ENCODE results near the gene GNB1L. TPM values are rescaled to one million over a fixed set of nuclear protein-coding genes. Genes with fewer than 3 reads are reported as not detected.

Gene GNB1L
- total RNA-seq, 1 donor from 2014 or later, result 7.0 TPM

DNA sequence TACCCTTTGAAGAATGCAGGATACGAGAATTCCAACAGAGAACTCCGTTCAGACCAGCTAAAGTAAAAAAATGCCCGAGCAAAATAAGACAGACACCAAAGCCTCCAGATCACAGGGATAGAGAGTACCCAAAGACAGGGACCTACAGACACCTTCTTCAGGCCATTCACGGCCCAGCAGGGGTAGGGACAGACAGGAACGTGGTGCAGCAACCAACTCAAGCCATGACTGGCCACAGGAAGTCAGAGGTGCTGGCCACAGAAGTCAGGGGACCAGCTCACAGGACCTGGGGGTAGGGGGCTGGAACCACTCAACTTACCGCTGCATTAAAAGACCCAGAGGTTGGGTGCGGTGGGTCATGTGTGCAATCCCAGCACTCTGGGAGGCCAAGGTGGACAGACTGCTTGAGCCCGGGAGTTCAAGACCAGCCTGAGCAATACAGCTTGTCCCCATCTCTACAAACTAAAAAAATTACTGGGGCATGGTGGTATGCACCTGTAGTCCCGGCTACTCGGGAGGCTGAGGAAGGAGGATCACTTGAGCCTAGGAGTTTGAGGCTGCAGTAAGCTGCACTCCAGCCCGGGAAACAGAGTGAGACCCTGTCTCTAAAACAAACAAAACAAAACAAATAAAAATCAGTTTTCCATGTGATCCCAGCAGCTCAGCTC is 47.0 kb upstream of the GNB1L start:
- no peak for DNase-seq (ENCODE audit: low read depth)
- no peaks in the 10 kb centered on the region for H3K27me3 ChIP-seq (ENCODE audit: control insufficient read depth, insufficient read depth, low read length)
- H3K4me3 ChIP-seq (ENCODE audit: low read depth, low read length), result no peak overlapping the region
- no peaks in the 10 kb centered on the region for H3K36me3 ChIP-seq (ENCODE audit: control insufficient read depth, insufficient read depth, low read length)
- TF ChIP-seq, protein P1, sequence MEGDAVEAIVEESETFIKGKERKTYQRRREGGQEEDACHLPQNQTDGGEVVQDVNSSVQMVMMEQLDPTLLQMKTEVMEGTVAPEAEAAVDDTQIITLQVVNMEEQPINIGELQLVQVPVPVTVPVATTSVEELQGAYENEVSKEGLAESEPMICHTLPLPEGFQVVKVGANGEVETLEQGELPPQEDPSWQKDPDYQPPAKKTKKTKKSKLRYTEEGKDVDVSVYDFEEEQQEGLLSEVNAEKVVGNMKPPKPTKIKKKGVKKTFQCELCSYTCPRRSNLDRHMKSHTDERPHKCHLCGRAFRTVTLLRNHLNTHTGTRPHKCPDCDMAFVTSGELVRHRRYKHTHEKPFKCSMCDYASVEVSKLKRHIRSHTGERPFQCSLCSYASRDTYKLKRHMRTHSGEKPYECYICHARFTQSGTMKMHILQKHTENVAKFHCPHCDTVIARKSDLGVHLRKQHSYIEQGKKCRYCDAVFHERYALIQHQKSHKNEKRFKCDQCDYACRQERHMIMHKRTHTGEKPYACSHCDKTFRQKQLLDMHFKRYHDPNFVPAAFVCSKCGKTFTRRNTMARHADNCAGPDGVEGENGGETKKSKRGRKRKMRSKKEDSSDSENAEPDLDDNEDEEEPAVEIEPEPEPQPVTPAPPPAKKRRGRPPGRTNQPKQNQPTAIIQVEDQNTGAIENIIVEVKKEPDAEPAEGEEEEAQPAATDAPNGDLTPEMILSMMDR (IDR thresholded peaks at IDR 0.05; ENCODE audit: insufficient read depth, low read length, poor library complexity, severe bottlenecking), result no peak

DNA sequence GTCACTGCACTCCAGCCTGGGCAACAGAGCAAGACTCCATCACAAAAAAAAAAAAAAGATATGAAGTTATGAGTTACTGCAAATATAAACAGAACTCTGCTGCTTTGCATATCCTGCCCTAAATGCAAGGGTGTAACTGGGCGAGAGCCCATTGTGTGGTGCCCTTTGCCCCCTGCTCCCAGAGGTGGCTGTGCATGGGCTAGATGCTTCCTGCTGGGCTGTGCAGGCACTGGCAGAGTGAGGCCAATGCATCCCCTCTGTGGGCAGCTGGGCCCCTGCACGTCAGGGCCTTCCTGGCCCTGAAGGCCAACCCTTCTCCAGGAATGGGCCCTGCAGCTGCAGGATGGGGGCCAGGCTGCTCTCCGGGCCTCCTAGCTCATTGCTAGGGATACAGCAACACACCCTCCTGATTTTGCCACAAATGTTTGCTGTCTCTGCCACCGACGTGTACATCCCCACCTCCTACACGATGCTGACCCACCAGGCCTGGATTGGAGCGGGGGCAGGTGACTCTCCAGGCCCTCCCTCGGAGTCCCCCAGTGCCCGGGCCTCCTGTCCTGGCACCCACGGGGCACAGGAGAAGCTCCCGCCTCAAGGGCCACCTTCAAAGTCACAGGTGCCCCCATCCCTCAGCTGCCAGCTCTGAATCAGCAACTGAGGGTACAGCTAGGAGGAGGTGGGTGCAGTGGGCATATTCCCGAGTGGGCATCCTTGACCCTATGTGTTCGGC is 46.2 kb upstream of the GNB1L start:
- no peak for DNase-seq (ENCODE audit: low read depth)
- TF ChIP-seq, protein P1 (IDR thresholded peaks at IDR 0.05; ENCODE audit: insufficient read depth, low read length, poor library complexity, severe bottlenecking), result no peak
- H3K27me3 ChIP-seq (ENCODE audit: control insufficient read depth, insufficient read depth, low read length), result no peaks in the 10 kb centered on the region
- no peak overlapping the region for H3K4me3 ChIP-seq (ENCODE audit: low read depth, low read length)
- no peaks in the 10 kb centered on the region for H3K36me3 ChIP-seq (ENCODE audit: control insufficient read depth, insufficient read depth, low read length)

DNA sequence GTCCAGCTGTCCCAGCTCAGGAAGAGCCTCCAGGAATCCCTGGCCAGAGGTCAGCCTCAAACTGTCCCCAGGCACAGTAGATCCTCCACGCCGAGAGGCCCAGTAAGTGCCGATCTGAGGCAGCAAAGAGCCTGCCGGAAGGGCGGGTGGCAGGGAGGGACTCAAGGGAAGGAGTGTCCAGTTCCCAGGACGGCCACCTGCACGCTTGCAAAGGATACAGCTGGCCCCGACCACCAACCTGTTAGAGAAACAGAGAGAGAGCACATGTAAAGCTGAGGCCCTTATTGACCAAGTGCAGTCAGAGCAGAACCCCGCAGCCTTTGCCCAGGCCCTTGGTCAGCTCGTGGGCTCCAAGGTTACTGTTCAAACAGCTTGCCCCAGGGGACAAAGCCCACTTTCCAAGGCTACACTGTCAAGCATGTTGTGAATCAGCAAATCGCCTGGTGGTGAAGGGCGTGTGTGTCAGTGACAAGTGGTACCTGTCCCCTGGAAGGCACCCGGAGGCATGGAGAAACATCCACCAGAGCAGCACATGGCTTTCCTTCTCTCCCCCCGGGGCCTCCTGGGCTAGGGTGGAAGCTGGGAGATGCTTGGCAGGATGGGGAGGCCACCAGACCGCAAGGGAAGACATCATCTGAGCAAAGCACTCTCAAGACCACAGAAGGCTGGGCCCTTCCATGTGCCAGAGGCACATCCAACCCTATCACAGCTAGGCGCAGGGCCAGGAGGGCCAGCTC is 44.3 kb upstream of the GNB1L start:
- TF ChIP-seq, protein P1 (IDR thresholded peaks at IDR 0.05; ENCODE audit: insufficient read depth, low read length, poor library complexity, severe bottlenecking), result no peak
- no peak for DNase-seq (ENCODE audit: low read depth)

DNA sequence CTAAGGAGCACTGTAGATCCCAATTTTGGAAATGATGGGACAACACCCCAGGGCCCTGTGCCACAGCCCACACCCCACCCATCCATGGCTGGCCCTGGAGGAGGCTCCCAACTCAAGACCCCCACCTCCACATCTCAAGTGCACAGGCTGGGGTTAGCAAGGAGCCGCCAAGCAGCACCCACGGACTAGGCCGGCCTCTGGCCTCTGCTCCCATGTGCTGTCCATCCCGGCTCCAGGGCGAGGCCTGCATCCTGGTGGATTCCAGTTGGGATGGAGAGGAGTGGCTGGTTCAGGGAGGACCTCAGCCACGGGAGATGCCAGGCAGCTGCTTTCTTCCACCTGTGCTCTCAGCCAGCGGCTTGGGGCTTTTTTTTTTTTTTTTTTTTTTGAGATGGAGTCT is 43.5 kb upstream of the GNB1L start:
- H3K27me3 ChIP-seq (ENCODE audit: control insufficient read depth, insufficient read depth, low read length), result no peaks in the 10 kb centered on the region
- no peak for DNase-seq (ENCODE audit: low read depth)
- H3K36me3 ChIP-seq (ENCODE audit: control insufficient read depth, insufficient read depth, low read length), result no peaks in the 10 kb centered on the region
- no peak overlapping the region for H3K4me3 ChIP-seq (ENCODE audit: low read depth, low read length)
- TF ChIP-seq, protein P1 (IDR thresholded peaks at IDR 0.05; ENCODE audit: insufficient read depth, low read length, poor library complexity, severe bottlenecking), result no peak

More for the DNA sequence above, 44.3 kb upstream of the GNB1L start:
- no peaks in the 10 kb centered on the region for H3K36me3 ChIP-seq (ENCODE audit: control insufficient read depth, insufficient read depth, low read length)
- no peak overlapping the region for H3K4me3 ChIP-seq (ENCODE audit: low read depth, low read length)
- H3K27me3 ChIP-seq (ENCODE audit: control insufficient read depth, insufficient read depth, low read length), result no peaks in the 10 kb centered on the region

DNA sequence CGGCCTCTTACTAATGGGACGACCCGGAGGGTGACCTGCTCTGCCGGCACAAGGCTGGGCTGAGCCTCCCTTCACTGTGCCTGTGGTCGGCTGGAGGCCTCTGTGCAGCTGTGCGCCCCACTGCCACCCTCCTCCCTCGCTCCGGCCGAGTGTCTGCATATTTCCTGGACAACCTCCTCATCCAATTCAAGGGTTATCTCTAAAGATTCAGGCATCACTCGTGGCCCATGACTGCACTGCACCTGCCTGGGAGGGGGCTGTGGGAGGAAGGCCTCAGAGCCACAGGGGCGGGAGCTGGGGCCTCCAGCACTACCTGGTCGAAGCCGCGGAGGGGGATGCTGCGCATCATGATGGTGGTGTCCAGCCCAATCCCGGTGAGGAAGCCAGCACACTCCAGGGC is 43.1 kb upstream of the GNB1L start:
- TF ChIP-seq, protein P1 (IDR thresholded peaks at IDR 0.05; ENCODE audit: insufficient read depth, low read length, poor library complexity, severe bottlenecking), result no peak
- H3K4me3 ChIP-seq (ENCODE audit: low read depth, low read length), result no peak overlapping the region
- DNase-seq (ENCODE audit: low read depth), result no peak
- H3K36me3 ChIP-seq (ENCODE audit: control insufficient read depth, insufficient read depth, low read length), result no peaks in the 10 kb centered on the region
- H3K27me3 ChIP-seq (ENCODE audit: control insufficient read depth, insufficient read depth, low read length), result no peaks in the 10 kb centered on the region
